NT2/D1 (cell line): ENCODE results near the gene GID4.

Source experiments
- YY1 ChIP-seq: IDR thresholded peaks from 2 replicates; pipeline ENCODE4 v1.6.1; 2011; ENCODE audit not compliant: insufficient read length, insufficient read depth
- ZNF274 ChIP-seq: IDR thresholded peaks from 2 replicates; pipeline ENCODE4 v1.6.1; 2011; ENCODE audit warnings: mild to moderate bottlenecking, low read depth, low read length

- TF ChIP-seq YY1 (no peak), ZNF274 (no peak)
Observed at GRCh38 chr17:18028114-18028951, 10.9 kb upstream of the GID4 start.
